Prostate gland (tissue), 2 donors: ENCODE data around the gene SINHCAF. TPM values are rescaled to one million over a fixed set of nuclear protein-coding genes. Genes with fewer than 3 reads are reported as not detected.
"Not testable (repeated sequence)": the region's sequence is repeated elsewhere in the genome, so short reads cannot be mapped to it uniquely, and the experiment has no call there.

ENCODE experiments used
- DNase-seq: peaks from one replicate; pipeline ENCODE4 v3.0.0-alpha.2; 2019; ENCODE audit warnings: low spot score
- H3K27ac ChIP-seq, 2 donors: fragments of 200-600 bp; sonication (generic); 2 replicates each; pipeline ENCODE4 v1.5.1; 2017 to 2019
- H3K27me3 ChIP-seq: fragments of 200-600 bp; sonication (generic); replicated peaks from 2 replicates; pipeline ENCODE4 v1.5.1; 2019; ENCODE audit not compliant: insufficient read depth
- H3K36me3 ChIP-seq, 2 donors: fragments of 200-600 bp; sonication (generic); 1 replicate in 1 of 2; 2 replicates in 1 of 2; pipeline versions ENCODE4 v1.5.1 to v1.8.1; 2017 to 2019
- H3K4me1 ChIP-seq: fragments of 200-600 bp; sonication (generic); replicated peaks from 2 replicates; pipeline ENCODE4 v1.5.1; 2019
- H3K4me3 ChIP-seq, 2 donors: fragments of 200-600 bp; sonication (generic); 2 replicates each; pipeline ENCODE4 v1.5.1; 2017 to 2019
- H3K9me3 ChIP-seq: fragments of 200-600 bp; sonication (generic); 2 replicates; pipeline ENCODE4 v1.5.1; 2017
- POLR2A ChIP-seq: fragments of 450-650 bp; IDR thresholded peaks from one replicate; pipeline ENCODE4 v1.6.1; 2016; ENCODE audit warnings: antibody characterized with exemption, mild to moderate bottlenecking
- POLR2AphosphoS5 ChIP-seq: sonication (generic); formaldehyde crosslinking; IDR thresholded peaks from one replicate; pipeline ENCODE4 v1.6.1; 2017; ENCODE audit warnings: antibody characterized with exemption
- WGBS: methylation state at CpG from one replicate; pipeline ENCODE4 v1.1.5; 2018; 5-methylcytosine and 5-hydroxymethylcytosine counted together
- intact Hi-C: fragments of 100-400 bp; cut with DNase I; formaldehyde crosslinking; loops from one replicate; pipeline ENCODE4 v1.14.2; 2022
- total RNA-seq, 2 donors: library from RNA; depleted of rRNA; stranded (reverse); fragments of >200 nt; gene quantifications; one replicate each; pipeline ENCODE4 v1.1.0, GENCODE V29; 2016
- TF ChIP-seq, protein P1 (sequence below), 4 experiments: fragments of 200-600 bp in 2 of 4; fragments of 450-650 bp in 2 of 4; sonication (generic) in 2 of 4; IDR thresholded peaks; 1 replicate in 3 of 4; 2 replicates in 1 of 4; pipeline ENCODE4 v1.5.1; 2016 to 2019; ENCODE audit warnings: antibody characterized with exemption in 4 of 4, mild to moderate bottlenecking in 2 of 4, moderate library complexity in 2 of 4

SINHCAF gene
- total RNA-seq, 2 donors from 2014 or later = 69.1 to 74.1 TPM

- H3K4me1 ChIP-seq, DNase-seq, H3K4me3 ChIP-seq, H3K36me3 ChIP-seq, H3K27ac ChIP-seq, H3K27me3 ChIP-seq, H3K9me3 ChIP-seq: not testable (repeated sequence)
- TF ChIP-seq, protein P1, sequence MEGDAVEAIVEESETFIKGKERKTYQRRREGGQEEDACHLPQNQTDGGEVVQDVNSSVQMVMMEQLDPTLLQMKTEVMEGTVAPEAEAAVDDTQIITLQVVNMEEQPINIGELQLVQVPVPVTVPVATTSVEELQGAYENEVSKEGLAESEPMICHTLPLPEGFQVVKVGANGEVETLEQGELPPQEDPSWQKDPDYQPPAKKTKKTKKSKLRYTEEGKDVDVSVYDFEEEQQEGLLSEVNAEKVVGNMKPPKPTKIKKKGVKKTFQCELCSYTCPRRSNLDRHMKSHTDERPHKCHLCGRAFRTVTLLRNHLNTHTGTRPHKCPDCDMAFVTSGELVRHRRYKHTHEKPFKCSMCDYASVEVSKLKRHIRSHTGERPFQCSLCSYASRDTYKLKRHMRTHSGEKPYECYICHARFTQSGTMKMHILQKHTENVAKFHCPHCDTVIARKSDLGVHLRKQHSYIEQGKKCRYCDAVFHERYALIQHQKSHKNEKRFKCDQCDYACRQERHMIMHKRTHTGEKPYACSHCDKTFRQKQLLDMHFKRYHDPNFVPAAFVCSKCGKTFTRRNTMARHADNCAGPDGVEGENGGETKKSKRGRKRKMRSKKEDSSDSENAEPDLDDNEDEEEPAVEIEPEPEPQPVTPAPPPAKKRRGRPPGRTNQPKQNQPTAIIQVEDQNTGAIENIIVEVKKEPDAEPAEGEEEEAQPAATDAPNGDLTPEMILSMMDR (IDR thresholded peaks at IDR 0.05) = peak in 1 of 4 experiments; percentile 40
- 69% methylated on average over 34 of the region's 34 CpGs for WGBS
- intact Hi-C loops = loop anchor here (2.0 kb wide), 1 partner anchor 385 kb away; no protein-coding TSS in a partner anchor
Measured at GRCh38 chr12:31251707-31252611, 74.0 kb downstream of the SINHCAF start.

- WGBS = 83% methylated on average over 6 of the region's 6 CpGs
- intact Hi-C loops = loop anchor here (2.0 kb wide), 1 partner anchor 387 kb away; no protein-coding TSS in a partner anchor
- DNase-seq = no peak
- H3K9me3 ChIP-seq = no peaks in the 10 kb centered on the region
- no peaks in the 10 kb centered on the region for H3K27me3 ChIP-seq
- H3K4me3 ChIP-seq = no peak overlapping the region
- TF ChIP-seq POLR2AphosphoS5 (no peak), POLR2A (no peak)
- TF ChIP-seq, protein P1 (IDR thresholded peaks at IDR 0.05) = no peak
- no peaks in the 10 kb centered on the region for H3K36me3 ChIP-seq
- no peak overlapping the region for H3K27ac ChIP-seq
- H3K4me1 ChIP-seq = no peaks in the 10 kb centered on the region
Measured at GRCh38 chr12:31250179-31250578, 75.8 kb downstream of the SINHCAF start.

- Histone ChIP-seq H3K27me3 (no peaks in the 10 kb centered on the region), H3K9me3 (no peaks in the 10 kb centered on the region), H3K4me3 (no peak overlapping the region), H3K4me1 (no peaks in the 10 kb centered on the region), H3K36me3 (no peaks in the 10 kb centered on the region), H3K27ac (no peak overlapping the region)
- TF ChIP-seq, protein P1 (IDR thresholded peaks at IDR 0.05) = no peak
- DNase-seq = no peak
- intact Hi-C loops = no loop called here
- 76% methylated on average over 3 of the region's 3 CpGs for WGBS
Measured at GRCh38 chr12:31249356-31249755, 76.6 kb downstream of the SINHCAF start.

DNA sequence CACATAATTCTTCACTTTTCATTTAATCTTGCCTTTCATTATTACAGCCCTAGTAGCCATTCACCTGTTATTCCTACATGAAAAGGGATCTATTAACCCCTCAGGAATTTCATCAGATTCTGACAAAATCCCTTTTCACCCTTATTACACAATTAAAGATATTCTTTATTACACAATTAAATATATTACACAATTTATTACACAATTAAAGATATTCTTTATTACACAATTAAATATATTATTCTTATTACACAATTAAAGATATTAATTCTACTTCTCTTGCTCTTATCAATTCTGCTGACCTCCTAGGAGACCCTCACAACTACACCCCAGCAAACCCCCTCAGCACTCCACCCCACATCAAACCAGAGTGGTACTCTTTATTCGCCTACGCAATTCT, 77.1 kb downstream of the SINHCAF start:
- TF ChIP-seq POLR2AphosphoS5 = no peak
- no peak for TF ChIP-seq POLR2A
- TF ChIP-seq, protein P1 (IDR thresholded peaks at IDR 0.05) = no peak
- DNase-seq = no peak
- Histone ChIP-seq H3K36me3 (no peaks in the 10 kb centered on the region), H3K4me3 (no peak overlapping the region), H3K27me3 (no peaks in the 10 kb centered on the region), H3K27ac (no peak overlapping the region), H3K4me1 (no peaks in the 10 kb centered on the region), H3K9me3 (no peaks in the 10 kb centered on the region)
- 100% methylated on average over 2 of the region's 2 CpGs for WGBS
- intact Hi-C loops = no loop called here

- Histone ChIP-seq H3K9me3 (no peaks in the 10 kb centered on the region), H3K27ac (no peak overlapping the region), H3K36me3 (no peaks in the 10 kb centered on the region), H3K27me3 (no peaks in the 10 kb centered on the region), H3K4me3 (no peak overlapping the region), H3K4me1 (no peaks in the 10 kb centered on the region)
- no peak for DNase-seq
- WGBS = 94% methylated on average over 6 of the region's 6 CpGs
- intact Hi-C loops = no loop called here
- no peak for TF ChIP-seq POLR2AphosphoS5
Measured at GRCh38 chr12:31248337-31248736, 77.6 kb downstream of the SINHCAF start.
